Measurements from ENCODE around the gene MED10.

Gene MED10

DNA sequence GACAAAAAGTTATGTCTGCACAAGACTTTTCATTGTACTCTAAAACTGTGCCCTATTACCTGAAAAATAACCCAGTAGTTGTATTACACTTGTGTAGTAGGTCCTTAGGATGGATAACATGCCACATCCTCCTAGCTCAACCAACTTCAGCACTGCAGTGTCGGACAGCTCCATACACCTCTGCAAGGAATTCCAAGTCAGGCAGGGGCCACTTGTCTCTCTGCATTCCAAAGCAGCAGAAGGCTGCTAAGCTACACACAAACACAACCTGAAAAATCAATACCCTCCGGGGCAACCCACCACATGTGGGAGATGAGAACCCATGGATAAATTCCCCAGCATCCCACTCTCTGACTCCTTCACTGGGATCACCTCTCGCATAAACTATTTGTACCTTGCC, 50.2 kb downstream of the MED10 start:
- in situ Hi-C loops (cut with HindIII; ENCODE audit: low pct_ligation_motif_present, low pct_unique_long_range_greater_than_20kb, low sequenced_read_pairs), result no loop called here
- peak; percentile 42 for DNase-seq

- in situ Hi-C loops (cut with HindIII; ENCODE audit: low pct_ligation_motif_present, low pct_unique_long_range_greater_than_20kb, low sequenced_read_pairs), result no loop called here
- no peak for DNase-seq
These were observed 51.6 kb downstream of the MED10 start for GRCh38 chr5:6326776-6327175.

DNA sequence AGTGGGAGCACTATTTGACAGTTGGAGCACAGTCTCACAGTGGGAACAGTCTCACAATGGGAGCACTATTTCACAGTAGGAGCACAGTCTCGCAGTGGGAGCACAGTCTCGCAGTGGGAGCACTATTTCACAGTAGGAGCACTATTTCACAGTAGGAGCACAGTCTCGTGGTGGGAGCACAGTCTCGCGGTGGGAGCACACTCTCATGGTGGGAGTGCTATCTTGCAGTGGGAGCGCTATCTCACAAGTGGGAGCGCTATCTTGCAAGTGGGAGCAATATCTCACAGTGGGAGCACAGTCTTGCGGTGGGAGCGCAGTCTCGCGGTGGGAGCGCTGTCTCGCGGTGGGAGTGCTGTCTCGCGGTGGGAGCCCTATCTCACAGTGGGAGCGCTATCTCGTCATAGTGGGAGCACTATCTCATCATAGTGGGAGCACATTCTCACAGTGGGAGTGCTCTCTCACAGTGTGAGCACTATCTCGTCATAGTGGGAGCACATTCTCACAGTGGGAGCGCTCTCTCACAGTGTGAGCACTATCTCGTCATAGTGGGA, 56.1 kb downstream of the MED10 start:
- no peak for DNase-seq
- in situ Hi-C loops (cut with HindIII; ENCODE audit: low pct_ligation_motif_present, low pct_unique_long_range_greater_than_20kb, low sequenced_read_pairs), result no loop called here

Measured in ACHN (cell line).